AG09319 (cell line): ENCODE measurements around the gene PCMT1.

Source experiments
- DNase-seq: peaks from one replicate; pipeline ENCODE4 v3.0.0-alpha.2; 2010; ENCODE audit warnings: low read depth; ENCODE audit errors: extremely low read depth
- TF ChIP-seq, protein P1 (sequence below): IDR thresholded peaks from 2 replicates; pipeline ENCODE4 v1.5.1; 2011; ENCODE audit warnings: low read depth, mild to moderate bottlenecking, inconsistent platforms, low read length, moderate library complexity

The PCMT1 gene

GRCh38 chr6:149719531-149719930, 30.0 kb upstream of the PCMT1 start:
- TF ChIP-seq, protein P1, sequence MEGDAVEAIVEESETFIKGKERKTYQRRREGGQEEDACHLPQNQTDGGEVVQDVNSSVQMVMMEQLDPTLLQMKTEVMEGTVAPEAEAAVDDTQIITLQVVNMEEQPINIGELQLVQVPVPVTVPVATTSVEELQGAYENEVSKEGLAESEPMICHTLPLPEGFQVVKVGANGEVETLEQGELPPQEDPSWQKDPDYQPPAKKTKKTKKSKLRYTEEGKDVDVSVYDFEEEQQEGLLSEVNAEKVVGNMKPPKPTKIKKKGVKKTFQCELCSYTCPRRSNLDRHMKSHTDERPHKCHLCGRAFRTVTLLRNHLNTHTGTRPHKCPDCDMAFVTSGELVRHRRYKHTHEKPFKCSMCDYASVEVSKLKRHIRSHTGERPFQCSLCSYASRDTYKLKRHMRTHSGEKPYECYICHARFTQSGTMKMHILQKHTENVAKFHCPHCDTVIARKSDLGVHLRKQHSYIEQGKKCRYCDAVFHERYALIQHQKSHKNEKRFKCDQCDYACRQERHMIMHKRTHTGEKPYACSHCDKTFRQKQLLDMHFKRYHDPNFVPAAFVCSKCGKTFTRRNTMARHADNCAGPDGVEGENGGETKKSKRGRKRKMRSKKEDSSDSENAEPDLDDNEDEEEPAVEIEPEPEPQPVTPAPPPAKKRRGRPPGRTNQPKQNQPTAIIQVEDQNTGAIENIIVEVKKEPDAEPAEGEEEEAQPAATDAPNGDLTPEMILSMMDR = no peak

DNA sequence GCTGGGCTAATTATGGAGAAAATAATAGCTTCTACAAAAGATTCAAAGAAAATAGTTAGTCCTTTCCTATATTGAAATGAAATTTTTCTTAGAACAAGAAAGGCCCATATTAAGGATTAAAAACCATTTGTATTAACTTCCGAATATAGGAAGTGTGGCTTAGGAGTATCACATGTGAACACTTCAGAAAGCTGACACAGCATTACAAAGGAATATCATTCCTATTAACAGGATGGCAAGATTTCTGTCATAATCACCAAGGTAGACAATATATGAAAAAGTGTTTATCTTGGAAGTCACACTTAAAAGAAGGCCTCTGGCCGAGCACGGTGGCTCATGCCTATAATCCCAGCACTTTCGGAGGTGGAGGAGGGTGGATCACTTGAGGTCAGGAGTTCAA, 26.3 kb upstream of the PCMT1 start:
- TF ChIP-seq, protein P1 = no peak
- DNase-seq = no peak

More at GRCh38 chr6:149719531-149719930, 30.0 kb upstream of the PCMT1 start:
- no peak for DNase-seq

DNA sequence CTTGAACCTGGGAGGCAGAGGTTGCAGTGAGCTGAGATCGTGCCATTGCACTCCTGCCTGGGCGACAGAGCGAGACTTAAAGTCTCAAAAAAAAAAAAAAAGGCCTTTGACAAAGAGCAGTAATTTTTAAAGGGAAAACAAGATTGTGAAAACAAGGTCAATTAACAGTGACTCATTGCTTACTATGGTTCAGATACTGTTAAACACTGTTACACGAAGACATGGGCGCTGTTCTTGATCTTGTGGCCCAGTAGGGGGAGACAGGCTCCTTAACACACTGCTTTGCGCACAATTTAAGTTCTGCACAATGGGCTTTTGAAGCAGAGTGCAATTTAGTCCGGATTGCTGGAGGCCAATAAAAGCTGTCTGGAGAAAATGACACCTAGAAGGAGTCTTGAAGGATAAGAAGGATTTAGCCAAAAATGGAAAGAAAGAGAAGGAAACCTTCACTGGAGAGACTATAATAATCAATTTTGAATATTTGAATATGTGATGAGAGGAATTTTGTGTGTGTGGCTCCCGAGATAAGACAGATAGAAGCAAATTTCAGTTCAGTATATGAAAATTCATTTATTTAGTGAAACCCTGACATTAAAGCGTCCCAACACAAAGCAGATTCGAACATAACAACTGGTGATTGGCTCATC, 25.6 kb upstream of the PCMT1 start:
- TF ChIP-seq, protein P1 = peak; percentile 88
- peak; percentile 67 for DNase-seq

GRCh38 chr6:149725785-149726184, 23.8 kb upstream of the PCMT1 start:
- no peak for DNase-seq
- TF ChIP-seq, protein P1 = no peak

DNA sequence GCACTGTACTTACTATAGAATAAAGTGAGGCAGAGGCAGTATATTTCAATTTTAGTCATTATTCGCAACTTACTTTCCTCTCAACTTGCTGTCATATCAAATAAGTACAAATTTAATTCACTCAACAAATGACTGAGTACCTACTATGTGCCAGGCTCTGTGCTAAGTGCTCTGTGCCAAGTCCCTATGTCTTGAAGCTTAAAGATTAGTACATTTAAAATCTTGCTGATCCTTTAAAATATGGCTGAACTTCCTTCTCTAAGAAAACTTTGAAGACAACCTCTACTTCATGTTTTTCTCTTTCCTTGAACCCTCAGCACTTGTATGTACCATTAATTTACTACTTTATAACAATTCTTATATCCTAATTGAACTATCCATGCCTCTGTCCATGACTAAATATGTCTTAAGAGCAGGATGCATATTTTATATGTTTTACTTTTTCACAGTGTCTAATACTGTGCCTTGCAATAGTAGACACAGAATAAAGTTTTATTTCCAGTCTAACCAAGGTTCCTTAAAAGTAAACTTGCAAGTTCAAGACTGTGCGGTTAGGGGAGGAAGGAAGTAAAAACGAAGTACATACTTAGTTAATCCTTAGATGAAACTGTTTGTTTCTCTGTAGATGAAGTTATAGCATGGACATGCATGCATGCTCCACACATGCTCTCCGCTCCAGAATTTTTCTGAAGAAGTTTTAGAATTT, 21.6 kb upstream of the PCMT1 start:
- TF ChIP-seq, protein P1 = no peak
- no peak for DNase-seq

- DNase-seq = no peak
- TF ChIP-seq, protein P1 = no peak
These were observed 20.9 kb upstream of the PCMT1 start for GRCh38 chr6:149728499-149729234.

DNA sequence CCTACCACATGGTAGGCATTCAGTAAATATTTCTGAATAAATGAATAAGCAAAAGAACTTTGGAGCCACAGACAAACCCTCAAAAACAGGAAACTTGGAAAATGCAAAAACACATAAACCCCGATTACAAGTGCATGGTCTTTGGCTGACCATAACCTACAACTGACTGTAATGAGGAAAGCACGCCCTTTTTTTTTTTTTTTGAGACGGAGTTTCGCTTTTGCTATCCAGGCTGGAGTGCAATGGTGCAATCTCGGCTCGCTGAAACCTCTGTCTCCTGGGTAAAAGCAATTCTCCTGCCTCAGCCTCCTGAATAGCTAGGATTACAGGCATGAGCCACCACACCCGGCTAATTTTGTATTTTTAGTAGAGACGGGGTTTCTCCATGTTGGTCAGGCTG, 19.7 kb upstream of the PCMT1 start:
- TF ChIP-seq, protein P1 = no peak
- no peak for DNase-seq
